Common myeloid progenitor, CD34-positive (primary cell): ENCODE data around the gene GLRX5.

Experiments used
- CTCF ChIA-PET: fragments of 350-600 bp; sonication (Branson Sonifier 250); formaldehyde crosslinking; loops from one replicate; lab custom pipeline; 2021; ENCODE audit warnings: antibody characterized with exemption; lab: Charles Lee
- POLR2A ChIA-PET: fragments of 350-600 bp; sonication (Branson Sonifier 250); formaldehyde crosslinking; loops from one replicate; lab custom pipeline; 2021; ENCODE audit warnings: antibody characterized with exemption; lab: Charles Lee
- DNase-seq, 3 donors: peaks; one replicate each; pipeline versions ENCODE4 v3.0.0 to v3.0.0-alpha.2; 2013
- H3K27ac ChIP-seq, 2 experiments: 1 replicate in 1 of 2; 2 replicates in 1 of 2; pipeline ENCODE4 v1.7.0; 2013; ENCODE audit warnings: inconsistent platforms in 2 of 2, low read length in 2 of 2, mild to moderate bottlenecking in 2 of 2, low read depth in 1 of 2, moderate library complexity in 1 of 2; ENCODE audit not compliant: severe bottlenecking in 2 of 2, insufficient read depth in 1 of 2, poor library complexity in 1 of 2
- H3K27me3 ChIP-seq, 5 experiments: replicated peaks in 2 of 5; 1 replicate in 3 of 5; 2 replicates in 2 of 5; pipeline versions ENCODE4 v1.6.1 to v1.7.0; 2013; ENCODE audit warnings: low read length in 4 of 5, mild to moderate bottlenecking in 2 of 5, moderate library complexity in 2 of 5, inconsistent platforms in 1 of 5; ENCODE audit not compliant: insufficient read depth in 5 of 5, control insufficient read depth in 4 of 5
- H3K36me3 ChIP-seq, 4 experiments: 1 replicate in 2 of 4; 2 replicates in 2 of 4; pipeline versions ENCODE4 v1.6.1 to v1.7.0; 2013; ENCODE audit warnings: low read length in 3 of 4, control low read depth in 1 of 4, mild to moderate bottlenecking in 1 of 4; ENCODE audit not compliant: control insufficient read depth in 4 of 4, insufficient read depth in 4 of 4
- H3K4me1 ChIP-seq, 4 experiments: 1 replicate in 3 of 4; 2 replicates in 1 of 4; pipeline versions ENCODE4 v1.6.1 to v1.7.1; 2013; ENCODE audit warnings: low read length in 3 of 4, mild to moderate bottlenecking in 3 of 4, control low read depth in 1 of 4, inconsistent platforms in 1 of 4, moderate library complexity in 1 of 4; ENCODE audit not compliant: control insufficient read depth in 4 of 4, insufficient read depth in 4 of 4; ENCODE audit errors: control extremely low read depth in 1 of 4
- H3K4me3 ChIP-seq, 7 experiments: 1 replicate in 4 of 7; 2 replicates in 3 of 7; pipeline versions ENCODE4 v1.5.1 to v1.7.0; 2013; ENCODE audit warnings: mild to moderate bottlenecking in 7 of 7, low read length in 6 of 7, moderate library complexity in 6 of 7, inconsistent platforms in 2 of 7, low read depth in 2 of 7, control low read depth in 1 of 7; ENCODE audit not compliant: insufficient read depth in 4 of 7, control insufficient read depth in 1 of 7; ENCODE audit errors: extremely low read depth in 1 of 7
- H3K9me3 ChIP-seq, 5 experiments: 1 replicate in 4 of 5; 2 replicates in 1 of 5; pipeline versions ENCODE4 v1.6.1 to v1.7.1; 2013; ENCODE audit warnings: low read length in 4 of 5, mild to moderate bottlenecking in 2 of 5, inconsistent platforms in 1 of 5, low read depth in 1 of 5, moderate library complexity in 1 of 5; ENCODE audit not compliant: control insufficient read depth in 4 of 5, insufficient read depth in 2 of 5; ENCODE audit errors: control extremely low read depth in 1 of 5
- WGBS: methylation state at CpG from one replicate; pipeline ENCODE4 v1.1.5; 2013; ENCODE audit not compliant: insufficient coverage; 5-methylcytosine and 5-hydroxymethylcytosine counted together

Gene GLRX5

GRCh38 chr14:95538801-95539509 is 4.1 kb downstream of the GLRX5 start:
- WGBS = 97% methylated on average over 12 of the region's 14 CpGs
- DNase-seq = no peak
- Histone ChIP-seq H3K9me3 (no peaks in the 10 kb centered on the region), H3K36me3 (peaks cover 0 to 6% (median 3%) of the 10 kb centered on the region in 4 experiments), H3K4me3 (no peak overlapping the region), H3K4me1 (peaks cover 4 to 20% (median 12%) of the 10 kb centered on the region in 4 experiments), H3K27me3 (no peaks in the 10 kb centered on the region), H3K27ac (no peak overlapping the region)
- CTCF ChIA-PET = no interaction called here
- POLR2A ChIA-PET = no interaction called here

- Histone ChIP-seq H3K9me3 (no peaks in the 10 kb centered on the region), H3K27ac (no peak overlapping the region), H3K27me3 (no peaks in the 10 kb centered on the region), H3K4me3 (no peak overlapping the region), H3K36me3 (peaks cover 0 to 19% (median 9%) of the 10 kb centered on the region in 4 experiments), H3K4me1 (peaks cover 4 to 22% (median 11%) of the 10 kb centered on the region in 4 experiments)
- ChIA-PET POLR2A (no interaction called here), CTCF (interaction anchor here (1.7 kb wide), 1 partner anchor 98 kb away, joined by 3 read pairs; no protein-coding TSS in a partner anchor)
- no peak for DNase-seq
- WGBS = 96% methylated on average over 4 of the region's 6 CpGs
Observed at GRCh38 chr14:95540236-95540855, 5.5 kb downstream of the GLRX5 start.

GRCh38 chr14:95541346-95541745 is 6.5 kb downstream of the GLRX5 start:
- Histone ChIP-seq H3K27me3 (no peaks in the 10 kb centered on the region), H3K27ac (no peak overlapping the region), H3K4me3 (no peak overlapping the region), H3K4me1 (peaks cover 0 to 12% (median 3%) of the 10 kb centered on the region in 4 experiments), H3K9me3 (no peaks in the 10 kb centered on the region), H3K36me3 (peaks cover 2 to 21% (median 12%) of the 10 kb centered on the region in 4 experiments)
- WGBS = 100% methylated on average over 1 of the region's 4 CpGs
- ChIA-PET CTCF (interaction anchor here (1.7 kb wide), 1 partner anchor 99 kb away, joined by 3 read pairs; no protein-coding TSS in a partner anchor), POLR2A (no interaction called here)
- no peak for DNase-seq

DNA sequence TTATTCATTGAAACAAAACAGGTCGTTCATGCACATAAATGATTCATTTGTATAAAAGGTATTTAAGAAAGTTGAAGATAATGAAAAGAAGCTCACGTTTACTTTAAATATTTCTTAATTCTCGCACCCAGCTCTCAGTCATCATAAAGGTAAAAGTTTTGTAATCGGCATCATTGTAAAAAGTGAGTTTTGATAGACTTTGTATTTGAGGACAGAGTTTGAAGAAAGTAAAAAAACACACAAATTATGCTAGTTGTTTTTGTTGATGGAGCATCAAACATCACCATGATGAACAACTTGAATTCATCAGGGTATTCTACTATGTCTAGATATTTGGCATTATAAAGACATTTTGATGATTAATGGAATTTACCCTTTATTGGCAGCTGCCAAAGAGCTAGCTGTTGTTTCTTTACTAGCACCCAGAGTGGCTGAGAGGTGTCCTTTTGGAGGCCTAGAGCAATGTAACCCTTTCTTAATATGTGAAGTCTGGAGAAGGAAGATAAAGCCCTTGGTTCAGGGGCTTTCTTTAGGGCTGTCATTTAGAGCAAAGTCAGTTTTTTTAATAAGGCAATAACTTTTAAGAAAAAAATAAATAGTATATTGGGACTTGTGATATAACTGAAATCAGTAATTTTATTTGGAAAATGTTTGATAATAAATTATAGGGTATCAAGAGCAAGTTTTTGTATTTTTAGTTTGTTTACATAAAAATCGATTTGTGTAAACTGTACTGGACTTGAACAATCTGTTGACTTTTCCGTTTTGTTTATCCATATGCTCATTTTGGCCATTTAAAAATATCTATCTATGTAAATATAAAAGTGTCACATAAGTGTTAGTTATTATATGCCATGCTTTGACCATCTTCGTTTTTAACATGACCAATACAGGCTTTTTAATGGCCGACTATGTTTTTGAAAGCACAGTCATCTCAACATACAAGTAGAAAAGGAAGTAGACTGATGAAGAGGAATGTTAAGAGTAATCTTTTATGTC is 7.4 kb downstream of the GLRX5 start:
- POLR2A ChIA-PET = interaction anchor here (0.6 kb wide), 1 partner anchor 398 kb away, joined by 3 read pairs; no protein-coding TSS in a partner anchor
- DNase-seq = no peak
- Histone ChIP-seq H3K9me3 (no peaks in the 10 kb centered on the region), H3K27me3 (no peaks in the 10 kb centered on the region), H3K4me1 (peaks cover 0 to 5% (median 0%) of the 10 kb centered on the region in 4 experiments), H3K27ac (no peak overlapping the region), H3K4me3 (no peak overlapping the region), H3K36me3 (peaks cover 2 to 21% (median 15%) of the 10 kb centered on the region in 4 experiments)
- no CpG with 5 or more reads among the region's 8 CpGs for WGBS
- CTCF ChIA-PET = interaction anchor here (1.7 kb wide), 1 partner anchor 100 kb away, joined by 3 read pairs; no protein-coding TSS in a partner anchor

GRCh38 chr14:95543021-95543420 is 8.2 kb downstream of the GLRX5 start:
- H3K27ac ChIP-seq = no peak overlapping the region
- no peaks in the 10 kb centered on the region for H3K9me3 ChIP-seq
- ChIA-PET POLR2A (interaction anchor here (0.6 kb wide), 1 partner anchor 399 kb away, joined by 3 read pairs; no protein-coding TSS in a partner anchor), CTCF (interaction anchor here (1.8 kb wide), 1 partner anchor 101 kb away, joined by 5 read pairs; no protein-coding TSS in a partner anchor)
- WGBS = 98% methylated on average over 5 of the region's 5 CpGs
- H3K27me3 ChIP-seq = no peaks in the 10 kb centered on the region
- H3K36me3 ChIP-seq = peaks cover 2 to 27% (median 18%) of the 10 kb centered on the region in 4 experiments
- H3K4me1 ChIP-seq = peaks cover 0 to 3% (median 0%) of the 10 kb centered on the region in 4 experiments
- DNase-seq = no peak
- no peak overlapping the region for H3K4me3 ChIP-seq

DNA sequence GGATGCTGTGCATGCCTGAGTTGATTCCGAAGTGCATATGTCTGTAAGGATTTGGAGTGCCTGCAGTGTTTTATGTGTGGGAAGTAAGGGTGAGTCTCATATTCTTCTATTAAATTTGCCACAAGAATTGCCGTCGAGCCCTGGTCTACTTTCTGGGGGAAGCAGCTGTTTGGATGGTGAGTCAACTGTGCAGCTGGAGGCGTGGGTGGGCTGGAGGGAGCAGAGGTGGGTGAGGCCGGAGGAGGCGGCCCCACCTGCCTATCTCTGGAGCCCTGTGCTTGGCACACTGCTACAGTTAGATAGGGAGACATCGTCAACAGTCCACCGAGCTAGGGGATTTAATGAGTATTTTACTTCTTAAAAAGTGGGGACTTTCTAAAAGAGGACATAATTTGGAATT is 9.7 kb downstream of the GLRX5 start:
- H3K9me3 ChIP-seq = no peaks in the 10 kb centered on the region
- 88% methylated on average over 8 of the region's 8 CpGs for WGBS
- H3K27ac ChIP-seq = no peak overlapping the region
- peaks cover 2 to 31% (median 20%) of the 10 kb centered on the region in 4 experiments for H3K36me3 ChIP-seq
- ChIA-PET CTCF (interaction anchor here (1.5 to 1.8 kb wide), 2 partner anchors 30 to 102 kb away, joined by 5 to 6 read pairs; no protein-coding TSS in a partner anchor), POLR2A (no interaction called here)
- H3K27me3 ChIP-seq = no peaks in the 10 kb centered on the region
- H3K4me3 ChIP-seq = no peak overlapping the region
- H3K4me1 ChIP-seq = peaks cover 0 to 3% (median 0%) of the 10 kb centered on the region in 4 experiments
- peak in 2 of 3 donors; percentile 27 to 52 for DNase-seq
